Lower lobe of right lung (tissue), 2 donors: ENCODE results near the gene CACNB1. TPM values are rescaled to one million over a fixed set of nuclear protein-coding genes. Genes with fewer than 3 reads are reported as not detected.
"Not testable (repeated sequence)": the region's sequence is repeated elsewhere in the genome, so short reads cannot be mapped to it uniquely, and the experiment has no call there.

Experiments
- ATAC-seq, 2 donors: fragments of 200-7000 bp; cut with Tn5 transposase; one replicate each; pipeline ENCODE4 v1.9.1; 2020 to 2022; ENCODE audit warnings: mild to moderate bottlenecking in 2 of 2, moderate library complexity in 2 of 2
- DNase-seq: peaks from one replicate; pipeline ENCODE4 v3.0.0-alpha.2; 2020
- H3K27ac ChIP-seq: fragments of 200-600 bp; one replicate; pipeline ENCODE4 v1.8.0; 2022
- H3K27me3 ChIP-seq: fragments of 200-600 bp; one replicate; pipeline ENCODE4 v1.8.0; 2022; ENCODE audit warnings: low read depth
- H3K36me3 ChIP-seq: fragments of 200-600 bp; one replicate; pipeline ENCODE4 v1.8.0; 2022; ENCODE audit warnings: mild to moderate bottlenecking
- H3K4me1 ChIP-seq: fragments of 200-600 bp; one replicate; pipeline ENCODE4 v1.8.0; 2022
- H3K4me3 ChIP-seq: fragments of 200-600 bp; one replicate; pipeline ENCODE4 v1.8.0; 2022; ENCODE audit warnings: mild to moderate bottlenecking
- H3K9me3 ChIP-seq: fragments of 200-600 bp; one replicate; pipeline ENCODE4 v1.8.0; 2022
- CTCF ChIP-seq: fragments of 200-600 bp; IDR thresholded peaks from one replicate; pipeline ENCODE4 v1.8.0; 2022; ENCODE audit warnings: antibody characterized with exemption, mild to moderate bottlenecking
- intact Hi-C: fragments of 100-400 bp; cut with DNase I; formaldehyde crosslinking; loops from one replicate; pipeline ENCODE4 v1.11.0; 2022
- total RNA-seq: library from RNA; stranded (reverse); fragmentation: NEBNext Ultra II Directional; extraction: Animal tissue kit (Norgen Biotek cat#: 25700); gene quantifications from one replicate; pipeline ENCODE4 v1.2.1, GENCODE V29; 2021
- donor health status: DM: no; HTN: yes; CAD: no; lungs with severe emphysema.

Gene CACNB1
- total RNA-seq, 1 donor from 2014 or later = 21.3 TPM

GRCh38 chr17:39130205-39130604, 67.3 kb downstream of the CACNB1 start:
- intact Hi-C loops = no loop called here
- no peak overlapping the region for H3K4me3 ChIP-seq
- ATAC-seq = no peak
- no peak for DNase-seq
- no peaks in the 10 kb centered on the region for H3K36me3 ChIP-seq
- no peaks in the 10 kb centered on the region for H3K9me3 ChIP-seq
- TF ChIP-seq CTCF = no peak
- H3K27ac ChIP-seq = no peak overlapping the region
- no peaks in the 10 kb centered on the region for H3K4me1 ChIP-seq
- H3K27me3 ChIP-seq = no peaks in the 10 kb centered on the region

- intact Hi-C loops, H3K27me3 ChIP-seq, ATAC-seq, H3K9me3 ChIP-seq, DNase-seq, H3K27ac ChIP-seq, H3K4me1 ChIP-seq, H3K4me3 ChIP-seq, H3K36me3 ChIP-seq: not testable (repeated sequence)
Measured at GRCh38 chr17:39129544-39129943, 67.9 kb downstream of the CACNB1 start.

- H3K4me3 ChIP-seq = no peak overlapping the region
- ATAC-seq (no peak), DNase-seq (no peak)
- no peaks in the 10 kb centered on the region for H3K36me3 ChIP-seq
- no peaks in the 10 kb centered on the region for H3K9me3 ChIP-seq
- no peaks in the 10 kb centered on the region for H3K27me3 ChIP-seq
- no peaks in the 10 kb centered on the region for H3K4me1 ChIP-seq
- no peak for TF ChIP-seq CTCF
- intact Hi-C loops = no loop called here
- no peak overlapping the region for H3K27ac ChIP-seq
Measured at GRCh38 chr17:39126436-39126835, 71.0 kb downstream of the CACNB1 start.

GRCh38 chr17:39125143-39125875, 72.2 kb downstream of the CACNB1 start:
- Histone ChIP-seq H3K36me3 (no peaks in the 10 kb centered on the region), H3K4me1 (no peaks in the 10 kb centered on the region), H3K27ac (no peak overlapping the region), H3K9me3 (no peaks in the 10 kb centered on the region), H3K4me3 (no peak overlapping the region), H3K27me3 (no peaks in the 10 kb centered on the region)
- no peak for ATAC-seq
- intact Hi-C loops = no loop called here
- no peak for TF ChIP-seq CTCF
- DNase-seq = no peak

- Histone ChIP-seq H3K27me3 (no peaks in the 10 kb centered on the region), H3K27ac (no peak overlapping the region), H3K4me3 (no peak overlapping the region), H3K36me3 (no peaks in the 10 kb centered on the region), H3K9me3 (no peaks in the 10 kb centered on the region), H3K4me1 (no peaks in the 10 kb centered on the region)
- TF ChIP-seq CTCF = no peak
- DNase-seq (no peak), ATAC-seq (no peak)
- intact Hi-C loops = no loop called here
Measured at GRCh38 chr17:39123627-39124026, 73.8 kb downstream of the CACNB1 start.

Other genes with a start within 250 kb of the CACNB1 start
- gene FBXO47, start 230.3 kb downstream of the CACNB1 start, total RNA-seq = not detected
- 19.5 TPM for gene PLXDC1, start 46.0 kb downstream of the CACNB1 start, total RNA-seq
- gene ARL5C, start 31.5 kb downstream of the CACNB1 start, total RNA-seq = not detected
- gene RPL19, start 2.6 kb upstream of the CACNB1 start, total RNA-seq = 1,465 TPM
- gene STAC2, start 28.3 kb upstream of the CACNB1 start, total RNA-seq = 0.30 TPM
- 25.4 TPM for gene FBXL20, start 204.0 kb upstream of the CACNB1 start, total RNA-seq